SU-DHL-6 (cell line): Measurements from ENCODE around the gene TSPAN18.

ENCODE experiments used
- H2AFZ ChIP-seq: fragments of 200-600 bp; sonication (generic); 2 replicates; pipeline ENCODE4 v1.6.1; 2014; ENCODE audit warnings: low read depth, mild to moderate bottlenecking, moderate library complexity, mixed read lengths, antibody characterized with exemption, low read length; ENCODE audit not compliant: severe bottlenecking
- H3F3A ChIP-seq: fragments of 200-600 bp; shearing (Covaris generic); 2 replicates; pipeline ENCODE4 v1.6.0; 2016; ENCODE audit warnings: antibody characterized with exemption, mild to moderate bottlenecking; ENCODE audit not compliant: insufficient read depth
- H3K27ac ChIP-seq: fragments of 200-600 bp; sonication (generic); 2 replicates; pipeline ENCODE4 v1.5.1; 2016; ENCODE audit warnings: low read depth, mild to moderate bottlenecking, low read length, moderate library complexity, mixed read lengths
- H3K27me3 ChIP-seq: fragments of 200-600 bp; sonication (generic), shearing (Covaris generic); 2 replicates; pipeline ENCODE4 v1.6.0; 2014; ENCODE audit warnings: mild to moderate bottlenecking, low read length
- H3K36me3 ChIP-seq: fragments of 200-600 bp; sonication (generic); 2 replicates; pipeline ENCODE4 v1.6.1; 2014; ENCODE audit warnings: mild to moderate bottlenecking, low read length, mixed read lengths
- H3K4me2 ChIP-seq: fragments of 300-600, 200-600 bp; shearing (Covaris generic), sonication (generic); 2 replicates; pipeline ENCODE4 v1.6.0; 2014; ENCODE audit warnings: low read length, low read depth, mild to moderate bottlenecking; ENCODE audit not compliant: poor library complexity, severe bottlenecking
- H3K4me3 ChIP-seq: fragments of 200-600 bp; sonication (generic); 2 replicates; pipeline ENCODE4 v1.5.1; 2014; ENCODE audit warnings: antibody characterized with exemption, low read length, mild to moderate bottlenecking, mixed read lengths; ENCODE audit not compliant: insufficient read depth, poor library complexity, severe bottlenecking
- H3K79me2 ChIP-seq: fragments of 200-600 bp; sonication (generic); 2 replicates; pipeline ENCODE4 v1.6.1; 2014; ENCODE audit warnings: mild to moderate bottlenecking, low read length, moderate library complexity; ENCODE audit not compliant: insufficient read depth
- H3K9ac ChIP-seq: fragments of 200-600 bp; sonication (generic); 2 replicates; pipeline ENCODE4 v1.7.0; 2014; ENCODE audit warnings: mild to moderate bottlenecking, low read length
- H3K9me2 ChIP-seq: fragments of 200-600 bp; sonication (generic); replicated peaks from 2 replicates; pipeline ENCODE4 v1.6.1; 2014; ENCODE audit warnings: low read length; ENCODE audit not compliant: insufficient read depth
- H3K9me3 ChIP-seq: fragments of 200-600 bp; sonication (generic); 2 replicates; pipeline ENCODE4 v1.6.1; 2014; ENCODE audit warnings: low read length, mixed read lengths; ENCODE audit not compliant: insufficient read depth
- H4K20me1 ChIP-seq: fragments of 200-600 bp; sonication (generic); 2 replicates; pipeline ENCODE4 v1.6.1; 2014; ENCODE audit warnings: low read depth, mild to moderate bottlenecking, antibody characterized with exemption, low read length, moderate library complexity, mixed read lengths
- EZH2phosphoT487 ChIP-seq: fragments of 200-600 bp; sonication (generic), shearing (Covaris generic); conservative IDR thresholded peaks from 2 replicates; pipeline ENCODE4 v1.6.1; 2018; ENCODE audit warnings: mild to moderate bottlenecking, antibody characterized with exemption, low read length, moderate library complexity, mixed read lengths
- TF ChIP-seq, protein P1 (sequence below): fragments of 200-600 bp; sonication (generic); IDR thresholded peaks from one replicate; pipeline ENCODE4 v1.5.1; 2017; ENCODE audit warnings: antibody characterized with exemption, mild to moderate bottlenecking, low read length, moderate library complexity; ENCODE audit not compliant: insufficient read depth, poor library complexity, severe bottlenecking

The TSPAN18 gene

DNA sequence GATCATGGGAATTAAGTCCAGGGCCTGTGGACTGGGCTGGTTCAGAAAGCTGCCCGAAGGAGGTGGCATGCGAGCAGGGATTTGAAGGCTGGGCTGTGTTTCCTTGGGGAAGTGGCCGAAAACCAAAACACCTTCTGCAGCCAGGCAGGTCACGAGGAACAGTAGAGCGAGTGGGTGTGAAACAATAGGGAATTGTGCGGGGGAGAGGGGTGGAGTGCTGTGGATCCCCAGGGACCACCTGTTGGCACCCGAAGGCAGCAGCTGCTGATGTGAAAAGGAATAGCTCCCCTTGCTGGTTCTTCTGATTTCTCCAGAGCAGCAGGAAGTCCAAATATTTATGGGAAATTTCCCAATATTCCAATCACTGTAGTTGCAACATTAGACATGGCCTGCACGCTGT lies 199.3 kb downstream of the TSPAN18 start:
- Histone ChIP-seq H3K4me3 (no peak overlapping the region), H3K9me3 (no peaks in the 10 kb centered on the region), H4K20me1 (no peaks in the 10 kb centered on the region), H3K27me3 (no peaks in the 10 kb centered on the region), H3F3A (no peaks in the 10 kb centered on the region), H3K9me2 (no peaks in the 10 kb centered on the region), H3K79me2 (no peaks in the 10 kb centered on the region), H3K27ac (no peak overlapping the region), H3K36me3 (no peaks in the 10 kb centered on the region), H3K9ac (no peak overlapping the region), H3K4me2 (no peak overlapping the region), H2AFZ (no peak overlapping the region)
- no peak for TF ChIP-seq EZH2phosphoT487
- TF ChIP-seq, protein P1, sequence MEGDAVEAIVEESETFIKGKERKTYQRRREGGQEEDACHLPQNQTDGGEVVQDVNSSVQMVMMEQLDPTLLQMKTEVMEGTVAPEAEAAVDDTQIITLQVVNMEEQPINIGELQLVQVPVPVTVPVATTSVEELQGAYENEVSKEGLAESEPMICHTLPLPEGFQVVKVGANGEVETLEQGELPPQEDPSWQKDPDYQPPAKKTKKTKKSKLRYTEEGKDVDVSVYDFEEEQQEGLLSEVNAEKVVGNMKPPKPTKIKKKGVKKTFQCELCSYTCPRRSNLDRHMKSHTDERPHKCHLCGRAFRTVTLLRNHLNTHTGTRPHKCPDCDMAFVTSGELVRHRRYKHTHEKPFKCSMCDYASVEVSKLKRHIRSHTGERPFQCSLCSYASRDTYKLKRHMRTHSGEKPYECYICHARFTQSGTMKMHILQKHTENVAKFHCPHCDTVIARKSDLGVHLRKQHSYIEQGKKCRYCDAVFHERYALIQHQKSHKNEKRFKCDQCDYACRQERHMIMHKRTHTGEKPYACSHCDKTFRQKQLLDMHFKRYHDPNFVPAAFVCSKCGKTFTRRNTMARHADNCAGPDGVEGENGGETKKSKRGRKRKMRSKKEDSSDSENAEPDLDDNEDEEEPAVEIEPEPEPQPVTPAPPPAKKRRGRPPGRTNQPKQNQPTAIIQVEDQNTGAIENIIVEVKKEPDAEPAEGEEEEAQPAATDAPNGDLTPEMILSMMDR, result no peak

GRCh38 chr11:44927174-44927661 lies 200.5 kb downstream of the TSPAN18 start:
- Histone ChIP-seq H3K27me3 (no peaks in the 10 kb centered on the region), H3K4me3 (no peak overlapping the region), H3K9me2 (no peaks in the 10 kb centered on the region), H3K27ac (no peak overlapping the region), H3K9ac (no peak overlapping the region), H3K4me2 (no peak overlapping the region), H3K79me2 (no peaks in the 10 kb centered on the region), H2AFZ (no peak overlapping the region), H4K20me1 (no peaks in the 10 kb centered on the region), H3K9me3 (no peaks in the 10 kb centered on the region), H3F3A (no peaks in the 10 kb centered on the region), H3K36me3 (no peaks in the 10 kb centered on the region)
- TF ChIP-seq, protein P1, result peak; percentile 86
- no peak for TF ChIP-seq EZH2phosphoT487

DNA sequence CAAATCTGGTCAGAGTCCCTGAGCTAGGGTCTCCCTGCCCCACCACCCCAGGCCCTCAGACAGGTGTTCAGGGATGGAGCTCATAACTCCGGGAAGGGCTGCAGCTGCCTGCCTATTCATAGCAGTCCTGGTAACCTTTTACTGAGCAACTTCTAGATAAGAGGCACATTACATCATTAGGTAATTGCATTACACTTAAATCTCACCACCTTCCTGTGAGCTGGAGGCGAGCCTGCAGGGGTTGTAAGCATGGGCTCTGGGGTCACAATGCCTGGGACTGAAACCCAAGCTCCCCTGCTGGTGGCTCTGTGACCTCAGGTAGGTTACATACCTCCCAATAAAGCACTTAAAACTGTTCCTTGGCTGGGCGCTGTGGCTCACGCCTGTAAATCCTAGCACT lies 201.4 kb downstream of the TSPAN18 start:
- H3K36me3 ChIP-seq, result no peaks in the 10 kb centered on the region
- H3K4me2 ChIP-seq, result no peak overlapping the region
- H3K4me3 ChIP-seq, result no peak overlapping the region
- H3K27ac ChIP-seq, result no peak overlapping the region
- no peaks in the 10 kb centered on the region for H3K9me2 ChIP-seq
- no peaks in the 10 kb centered on the region for H3F3A ChIP-seq
- no peaks in the 10 kb centered on the region for H3K79me2 ChIP-seq
- no peaks in the 10 kb centered on the region for H3K27me3 ChIP-seq
- no peaks in the 10 kb centered on the region for H4K20me1 ChIP-seq
- no peaks in the 10 kb centered on the region for H3K9me3 ChIP-seq
- TF ChIP-seq, protein P1, result no peak
- no peak for TF ChIP-seq EZH2phosphoT487
- H2AFZ ChIP-seq, result no peak overlapping the region
- no peak overlapping the region for H3K9ac ChIP-seq

DNA sequence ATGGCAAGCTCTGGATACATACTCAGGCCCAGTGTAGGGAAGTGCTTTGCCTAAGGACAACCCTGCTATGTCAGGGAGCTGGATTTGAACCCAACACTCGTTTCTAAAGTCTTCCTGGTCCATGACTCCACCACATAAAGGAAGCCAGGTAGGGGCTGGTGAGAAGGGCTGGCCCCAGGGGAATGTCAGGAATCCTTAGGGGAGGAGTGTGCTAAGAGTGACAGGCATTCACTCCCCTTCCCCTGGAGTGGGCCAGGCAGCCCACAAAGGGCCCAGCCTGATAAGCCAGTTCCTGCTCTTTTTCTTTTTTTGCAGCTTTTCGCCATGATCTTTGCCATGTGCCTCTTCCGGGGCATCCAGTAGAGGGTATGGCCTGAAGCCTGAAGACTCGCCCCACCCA lies 202.1 kb downstream of the TSPAN18 start:
- Histone ChIP-seq H3K27me3 (no peaks in the 10 kb centered on the region), H3K9me2 (no peaks in the 10 kb centered on the region), H2AFZ (no peak overlapping the region), H3K36me3 (no peaks in the 10 kb centered on the region), H3K27ac (no peak overlapping the region), H3K4me2 (no peak overlapping the region), H4K20me1 (no peaks in the 10 kb centered on the region), H3K9me3 (no peaks in the 10 kb centered on the region), H3F3A (no peaks in the 10 kb centered on the region), H3K79me2 (no peaks in the 10 kb centered on the region), H3K4me3 (no peak overlapping the region), H3K9ac (no peak overlapping the region)
- TF ChIP-seq, protein P1, result no peak
- no peak for TF ChIP-seq EZH2phosphoT487
